Measurements from ENCODE around the gene ABITRAM.
"Not testable (repeated sequence)": the region's sequence is repeated elsewhere in the genome, so short reads cannot be mapped to it uniquely, and the experiment has no call there.

Gene ABITRAM, protein sequence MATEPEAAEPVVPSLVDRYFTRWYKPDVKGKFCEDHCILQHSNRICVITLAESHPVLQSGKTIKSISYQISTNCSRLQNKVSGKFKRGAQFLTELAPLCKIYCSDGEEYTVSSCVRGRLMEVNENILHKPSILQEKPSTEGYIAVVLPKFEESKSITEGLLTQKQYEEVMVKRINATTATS

DNA sequence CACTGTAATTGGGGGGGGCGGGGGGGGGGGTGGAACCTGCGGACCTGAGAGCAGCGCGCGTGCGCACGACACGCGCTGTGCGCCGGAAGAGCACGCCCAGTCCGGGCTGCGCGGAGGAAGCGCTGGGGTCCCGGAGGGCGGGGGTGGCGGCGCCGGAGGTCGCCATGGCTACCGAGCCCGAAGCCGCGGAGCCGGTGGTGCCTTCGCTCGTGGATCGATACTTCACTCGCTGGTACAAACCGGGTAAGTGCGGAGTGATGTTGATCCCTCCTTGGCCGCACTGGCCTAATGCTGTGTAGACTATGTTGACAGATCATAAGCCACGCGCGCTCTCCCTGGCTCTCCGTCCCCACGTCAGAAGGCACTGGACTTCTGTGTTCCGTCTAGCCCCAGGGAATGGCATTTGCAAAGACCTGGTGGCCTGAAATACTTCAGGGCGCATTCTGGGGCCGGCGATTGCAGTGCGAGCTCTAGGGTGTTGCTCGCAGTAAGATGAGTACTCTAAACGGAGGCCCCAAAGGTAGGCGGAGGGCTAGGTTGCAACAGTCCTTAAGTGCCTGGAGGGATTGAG, at the start of gene ABITRAM:
Gene ABITRAM (plus strand): TSS at position 78 of the 571 bp plus-strand sequence. CDS start 87 bp downstream, at position 165.
- TF ChIP-seq ZFX (IDR thresholded peaks at IDR 0.05; ENCODE audit: borderline replicate concordance): no peak
- TF ChIP-seq, protein P1, sequence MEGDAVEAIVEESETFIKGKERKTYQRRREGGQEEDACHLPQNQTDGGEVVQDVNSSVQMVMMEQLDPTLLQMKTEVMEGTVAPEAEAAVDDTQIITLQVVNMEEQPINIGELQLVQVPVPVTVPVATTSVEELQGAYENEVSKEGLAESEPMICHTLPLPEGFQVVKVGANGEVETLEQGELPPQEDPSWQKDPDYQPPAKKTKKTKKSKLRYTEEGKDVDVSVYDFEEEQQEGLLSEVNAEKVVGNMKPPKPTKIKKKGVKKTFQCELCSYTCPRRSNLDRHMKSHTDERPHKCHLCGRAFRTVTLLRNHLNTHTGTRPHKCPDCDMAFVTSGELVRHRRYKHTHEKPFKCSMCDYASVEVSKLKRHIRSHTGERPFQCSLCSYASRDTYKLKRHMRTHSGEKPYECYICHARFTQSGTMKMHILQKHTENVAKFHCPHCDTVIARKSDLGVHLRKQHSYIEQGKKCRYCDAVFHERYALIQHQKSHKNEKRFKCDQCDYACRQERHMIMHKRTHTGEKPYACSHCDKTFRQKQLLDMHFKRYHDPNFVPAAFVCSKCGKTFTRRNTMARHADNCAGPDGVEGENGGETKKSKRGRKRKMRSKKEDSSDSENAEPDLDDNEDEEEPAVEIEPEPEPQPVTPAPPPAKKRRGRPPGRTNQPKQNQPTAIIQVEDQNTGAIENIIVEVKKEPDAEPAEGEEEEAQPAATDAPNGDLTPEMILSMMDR (IDR thresholded peaks at IDR 0.05): no peak
- H3K27ac ChIP-seq: peak within 1 kb of the TSS; percentile 86

DNA sequence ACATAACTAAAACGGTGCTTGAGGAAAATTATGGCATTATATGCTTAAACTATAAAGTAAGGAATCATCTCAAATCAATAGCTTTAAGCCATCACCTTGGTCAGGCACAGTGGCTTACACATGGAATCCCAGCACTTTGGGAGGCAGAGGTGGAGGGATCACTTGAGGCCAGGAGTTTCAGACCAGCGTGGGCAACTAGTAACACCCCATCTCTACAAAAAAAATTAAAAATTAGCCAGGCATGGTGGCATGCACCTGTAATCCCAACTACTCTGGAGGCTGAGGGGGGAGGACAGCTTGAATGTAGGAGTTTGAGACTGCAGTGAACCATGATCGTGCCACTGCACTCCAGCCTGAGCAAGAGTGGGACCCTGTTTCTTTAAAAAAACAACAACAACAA, 49.5 kb upstream of the ABITRAM start:
- TF ChIP-seq ZFX (IDR thresholded peaks at IDR 0.05; ENCODE audit: borderline replicate concordance): no peak
- TF ChIP-seq, protein P1 (IDR thresholded peaks at IDR 0.05): no peak
- H3K27ac ChIP-seq: no peak overlapping the region

DNA sequence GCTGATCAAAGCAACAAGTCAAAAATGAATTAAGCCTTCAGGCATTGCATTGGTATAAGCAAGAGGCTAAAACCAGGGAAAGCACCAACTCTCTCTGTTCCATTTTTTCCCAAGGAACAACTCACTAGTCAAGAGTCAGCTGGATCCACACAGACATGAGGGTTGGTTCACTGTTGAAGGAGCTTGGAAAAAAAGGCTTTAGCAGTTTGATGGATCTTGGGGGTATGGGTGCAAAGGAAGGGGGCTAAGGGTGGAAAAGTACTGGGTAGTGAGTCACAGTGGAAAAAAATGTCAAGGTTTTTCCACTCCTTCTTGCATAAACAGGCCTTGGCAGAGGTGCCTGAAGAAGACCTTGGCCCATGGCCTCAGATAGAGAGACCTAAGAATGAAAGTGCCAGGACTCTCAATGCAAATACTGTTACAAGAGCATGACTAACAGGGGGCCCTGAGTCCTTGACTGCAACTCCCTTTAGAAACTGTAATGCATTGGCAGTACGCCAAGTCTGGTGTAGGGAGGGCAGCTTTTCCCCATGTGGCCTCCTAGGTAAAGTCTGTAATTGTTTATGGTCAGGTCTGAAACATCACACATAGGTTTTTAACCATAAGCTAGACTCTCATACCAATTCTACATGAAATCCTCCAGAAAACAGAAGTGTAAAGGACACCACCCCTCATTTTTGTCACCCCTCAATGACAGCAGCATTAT, 48.4 kb upstream of the ABITRAM start:
- TF ChIP-seq ZFX (IDR thresholded peaks at IDR 0.05; ENCODE audit: borderline replicate concordance): no peak
- TF ChIP-seq, protein P1 (IDR thresholded peaks at IDR 0.05): no peak
- no peak overlapping the region for H3K27ac ChIP-seq

DNA sequence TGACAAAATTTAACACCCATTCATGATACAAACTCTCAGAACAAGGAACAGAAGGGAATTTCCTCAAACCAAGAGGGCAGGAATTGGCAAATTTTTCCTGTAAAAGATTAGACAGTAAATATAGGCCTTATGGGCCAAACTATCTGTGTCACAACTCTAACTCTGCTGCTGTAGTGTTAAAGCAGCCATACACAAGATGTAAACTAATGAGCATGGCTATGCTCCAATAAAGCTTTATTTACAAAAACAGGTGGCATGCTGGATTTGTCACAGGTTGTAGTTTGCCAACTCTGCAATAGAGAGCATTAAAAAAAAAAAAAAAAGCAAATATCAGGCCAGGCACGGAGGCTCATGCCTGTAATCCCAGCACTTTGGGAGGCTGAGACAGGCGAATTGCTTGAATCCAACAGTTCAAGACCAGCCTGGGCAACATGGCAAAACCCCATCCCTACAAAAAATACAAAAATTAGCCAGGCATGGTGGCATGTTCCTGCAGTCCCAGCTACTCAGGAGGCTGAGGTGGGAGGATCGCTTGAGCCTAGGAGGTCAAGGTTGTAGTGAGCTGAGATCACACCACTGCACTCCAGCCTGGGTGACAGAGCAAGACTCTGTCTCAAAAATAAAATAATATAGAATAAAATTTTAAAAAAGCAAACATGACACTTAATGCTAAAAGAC, 47.5 kb upstream of the ABITRAM start:
- not testable (repeated sequence) for H3K27ac ChIP-seq

DNA sequence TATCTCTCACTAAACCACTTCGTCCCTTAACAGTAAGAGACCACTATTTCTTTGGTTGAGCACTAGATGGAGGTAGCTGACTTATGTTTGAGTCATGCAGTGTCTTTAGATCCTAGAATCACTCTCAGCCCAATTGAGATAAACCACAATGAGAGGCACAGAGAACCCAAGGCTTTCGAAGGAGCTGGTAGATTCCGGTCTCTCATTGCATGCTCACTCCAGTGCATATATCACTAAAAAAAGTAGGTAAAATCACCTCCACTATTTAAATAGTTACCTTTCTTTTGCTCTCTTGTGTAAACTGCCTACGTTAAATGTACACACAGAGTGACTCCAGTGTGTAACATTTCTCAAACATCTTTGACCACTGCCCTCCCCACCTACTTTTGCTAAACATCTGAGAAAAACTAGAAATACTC, 44.5 kb upstream of the ABITRAM start:
- H3K27ac ChIP-seq: no peak overlapping the region
- no peak for TF ChIP-seq ZFX (IDR thresholded peaks at IDR 0.05; ENCODE audit: borderline replicate concordance)
- TF ChIP-seq, protein P1 (IDR thresholded peaks at IDR 0.05): no peak

DNA sequence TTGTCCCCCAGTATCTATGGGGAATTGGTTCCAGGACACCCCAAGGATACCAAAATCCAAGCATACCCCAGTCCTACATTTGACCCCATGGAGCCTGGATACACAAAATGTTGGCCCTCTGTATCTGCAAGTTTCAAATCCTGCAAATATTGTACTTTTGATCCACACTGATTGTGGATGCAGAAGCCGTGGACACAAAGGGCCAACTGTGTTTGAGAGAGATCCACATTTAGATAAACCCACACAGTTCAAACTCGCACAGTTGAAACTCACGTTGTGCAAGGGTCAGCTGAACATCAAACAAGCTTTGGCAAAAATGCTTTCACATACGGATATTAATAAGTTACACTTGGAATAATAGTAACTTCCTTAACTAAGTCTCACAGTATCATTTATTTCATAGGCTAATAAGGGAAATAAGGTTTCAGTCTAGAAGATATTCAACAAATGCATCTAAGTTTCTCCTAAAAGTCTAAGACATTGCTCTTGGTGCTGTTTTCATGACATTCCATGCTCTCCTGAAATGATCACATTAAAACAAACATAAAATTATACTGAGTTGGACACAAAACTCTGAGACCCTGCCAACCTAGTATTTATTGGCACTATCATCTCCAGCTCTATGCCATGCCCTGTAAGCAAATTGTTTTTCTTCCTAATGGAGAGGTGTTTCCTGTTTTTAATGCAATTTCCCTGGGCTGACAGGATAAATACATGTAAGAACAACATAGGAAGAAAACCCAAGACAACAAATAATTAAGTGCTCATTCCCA, 39.8 kb upstream of the ABITRAM start:
- TF ChIP-seq, protein P1 (IDR thresholded peaks at IDR 0.05): no peak
- TF ChIP-seq ZFX (IDR thresholded peaks at IDR 0.05; ENCODE audit: borderline replicate concordance): no peak
- H3K27ac ChIP-seq: no peak overlapping the region
